Pancreas (tissue), 10 donors: Measurements from ENCODE around the gene MYO7A. TPM values are rescaled to one million over a fixed set of nuclear protein-coding genes. Genes with fewer than 3 reads are reported as not detected.
A peak's percentile ranks its signal among the peaks of the same experiment; 100 is the strongest.

Experiments
- ATAC-seq, 4 donors: fragments of 200-7000 bp; cut with Tn5 transposase; one replicate each; pipeline versions ENCODE4 v1.8.0 to v1.9.1; 2020; ENCODE audit warnings: mild to moderate bottlenecking in 4 of 4, moderate library complexity in 4 of 4
- DNase-seq, 6 donors: peaks; one replicate each; pipeline ENCODE4 v3.0.0-alpha.2; 2020
- FAIRE-seq: peaks from 2 replicates; lab custom pipeline; 2012; peaks lifted over from hg19 to GRCh38; lab: Jason Lieb, UNC
- H3K27ac ChIP-seq, 4 donors: fragments of 200-600 bp; sonication (generic); 1 replicate in 3 of 4; 2 replicates in 1 of 4; pipeline versions ENCODE4 v1.5.0 to v1.8.0; 2020
- H3K27me3 ChIP-seq, 4 donors: fragments of 200-600 bp; one replicate each; pipeline ENCODE4 v1.8.0; 2021
- H3K36me3 ChIP-seq, 3 donors: fragments of 200-600 bp; sonication (generic) in 1 of 3; one replicate each; pipeline versions ENCODE4 v1.5.0 to v1.8.0; 2020 to 2021
- H3K4me1 ChIP-seq, 3 donors: fragments of 200-600 bp; one replicate each; pipeline ENCODE4 v1.8.0; 2021
- H3K4me3 ChIP-seq, 4 donors: fragments of 200-600 bp; sonication (generic) in 2 of 4; one replicate each; pipeline versions ENCODE4 v1.5.0 to v1.8.0; 2020 to 2021
- H3K9me3 ChIP-seq, 4 donors: fragments of 200-600 bp; one replicate each; pipeline ENCODE4 v1.8.0; 2021
- WGBS, 2 donors: extraction: QIAGEN DNeasy Blood & Tissue Kit; methylation state at CpG; one replicate each; pipeline ENCODE4 v1.1.7; 2013; 5-methylcytosine and 5-hydroxymethylcytosine counted together
- intact Hi-C, 3 donors: fragments of 100-400 bp; cut with DNase I; formaldehyde crosslinking; loops; one replicate each; pipeline versions ENCODE4 v1.11.1 to v1.14.2; 2022
- polyA plus RNA-seq, 2 donors: library from polyadenylated mRNA; stranded (reverse); fragments of 200-250 nt; gene quantifications; one replicate each; pipeline ENCODE4 v1.2.3, GENCODE V29; 2013
- total RNA-seq, 6 donors: library from RNA; stranded (reverse); fragmentation: NEBNext Ultra II Directional in 4 of 6; extraction: Animal tissue kit (Norgen Biotek cat#: 25700) in 4 of 6; gene quantifications; one replicate each; pipeline versions ENCODE4 v1.2.1 to v1.2.4, GENCODE V29; 2021 to 2023
- TF ChIP-seq, protein P1 (sequence below), 4 donors: fragments of 200-600 bp; sonication (generic) in 3 of 4; IDR thresholded peaks; one replicate each; pipeline versions ENCODE4 v1.5.0 to v1.8.0; 2021; ENCODE audit warnings: antibody characterized with exemption in 4 of 4
- donor health status: healthy with polysubstance abuse.
- donor health status: DM: no; HTN: no; CAD: no; lungs with moderate emphysema.
- donor health status: DM: no; HTN: no; CAD: no.
- donor health status: control.
- donor health status: control.
- donor health status: Bipolar disorder and iron deficiency.
- donor health status: DM: yes; HTN: yes; CAD: no.
- donor health status: DM: no; HTN: no; CAD: no.
- donor health status: DM: no; HTN: no; CAD: no.
- donor health status: DM: yes; HTN: yes; CAD: no.

MYO7A gene
- total and polyA plus RNA-seq, 8 donors, result 3.8 to 13.3 (median 7.1) TPM

DNA sequence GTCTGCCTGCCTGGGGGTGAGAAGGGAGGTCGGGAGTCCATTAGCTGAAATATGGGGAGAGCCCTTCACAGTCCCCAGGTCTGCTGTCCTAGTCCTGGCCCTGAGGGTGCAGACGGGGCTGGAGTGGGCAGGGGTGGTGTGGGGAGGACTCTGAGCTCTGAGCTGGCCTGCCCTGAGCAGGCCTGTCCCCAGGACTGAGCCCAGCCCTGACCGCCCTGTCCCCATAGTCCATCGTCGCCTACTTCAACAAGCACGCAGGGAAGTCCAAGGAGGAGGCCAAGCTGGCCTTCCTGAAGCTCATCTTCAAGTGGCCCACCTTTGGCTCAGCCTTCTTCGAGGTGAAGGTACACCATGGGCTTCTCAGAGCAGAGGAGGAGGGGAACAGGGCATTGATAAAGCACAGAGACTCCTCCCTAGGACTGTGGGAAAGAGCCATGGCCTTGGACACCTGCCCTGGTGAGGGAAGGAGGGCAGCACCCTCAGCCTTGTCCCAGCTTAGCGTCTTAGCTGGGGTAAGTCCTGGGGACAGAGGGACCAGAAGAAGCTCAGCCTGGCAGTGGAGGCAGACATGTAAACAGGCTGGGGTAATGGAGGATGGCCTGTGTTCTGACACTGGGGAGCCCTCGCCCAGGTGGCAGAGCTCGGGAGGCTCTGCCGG lies 83.7 kb downstream of the MYO7A start:
- DNase-seq (no peak), FAIRE-seq (no peak)
- WGBS, 2 donors, result 74 to 78% methylated on average over 11 of the region's 11 CpGs

GRCh38 chr11:77212314-77213007 lies 84.4 kb downstream of the MYO7A start:
- WGBS, 2 donors, result 93 to 94% methylated on average over 7 to 8 of the region's 8 CpGs
- ATAC-seq (no peak), FAIRE-seq (no peak), DNase-seq (no peak)
- intact Hi-C loops, result no loop called here
- Histone ChIP-seq H3K4me3 (no peak overlapping the region), H3K4me1 (no peaks in the 10 kb centered on the region), H3K36me3 (no peaks in the 10 kb centered on the region), H3K27me3 (no peaks in the 10 kb centered on the region), H3K27ac (no peak overlapping the region), H3K9me3 (no peaks in the 10 kb centered on the region)
- TF ChIP-seq, protein P1, sequence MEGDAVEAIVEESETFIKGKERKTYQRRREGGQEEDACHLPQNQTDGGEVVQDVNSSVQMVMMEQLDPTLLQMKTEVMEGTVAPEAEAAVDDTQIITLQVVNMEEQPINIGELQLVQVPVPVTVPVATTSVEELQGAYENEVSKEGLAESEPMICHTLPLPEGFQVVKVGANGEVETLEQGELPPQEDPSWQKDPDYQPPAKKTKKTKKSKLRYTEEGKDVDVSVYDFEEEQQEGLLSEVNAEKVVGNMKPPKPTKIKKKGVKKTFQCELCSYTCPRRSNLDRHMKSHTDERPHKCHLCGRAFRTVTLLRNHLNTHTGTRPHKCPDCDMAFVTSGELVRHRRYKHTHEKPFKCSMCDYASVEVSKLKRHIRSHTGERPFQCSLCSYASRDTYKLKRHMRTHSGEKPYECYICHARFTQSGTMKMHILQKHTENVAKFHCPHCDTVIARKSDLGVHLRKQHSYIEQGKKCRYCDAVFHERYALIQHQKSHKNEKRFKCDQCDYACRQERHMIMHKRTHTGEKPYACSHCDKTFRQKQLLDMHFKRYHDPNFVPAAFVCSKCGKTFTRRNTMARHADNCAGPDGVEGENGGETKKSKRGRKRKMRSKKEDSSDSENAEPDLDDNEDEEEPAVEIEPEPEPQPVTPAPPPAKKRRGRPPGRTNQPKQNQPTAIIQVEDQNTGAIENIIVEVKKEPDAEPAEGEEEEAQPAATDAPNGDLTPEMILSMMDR (IDR thresholded peaks at IDR 0.05), result no peak

More for the DNA sequence above, 83.7 kb downstream of the MYO7A start:
- no peaks in the 10 kb centered on the region for H3K9me3 ChIP-seq
- H3K36me3 ChIP-seq, result no peaks in the 10 kb centered on the region
- intact Hi-C loops, result no loop called here
- no peak overlapping the region for H3K27ac ChIP-seq
- TF ChIP-seq, protein P1 (IDR thresholded peaks at IDR 0.05), result no peak
- ATAC-seq, result peak in 3 of 4 donors; percentile 42 to 81 (median 73)
- no peak overlapping the region for H3K4me3 ChIP-seq
- no peaks in the 10 kb centered on the region for H3K27me3 ChIP-seq
- no peaks in the 10 kb centered on the region for H3K4me1 ChIP-seq

- Histone ChIP-seq H3K4me3 (no peak overlapping the region), H3K4me1 (no peaks in the 10 kb centered on the region), H3K27me3 (no peaks in the 10 kb centered on the region), H3K27ac (no peak overlapping the region), H3K36me3 (no peaks in the 10 kb centered on the region), H3K9me3 (no peaks in the 10 kb centered on the region)
- DNase-seq (no peak), ATAC-seq (no peak), FAIRE-seq (no peak)
- TF ChIP-seq, protein P1 (IDR thresholded peaks at IDR 0.05), result no peak
- 88 to 92% methylated on average over 13 of the region's 13 CpGs for WGBS, 2 donors
- intact Hi-C loops, result no loop called here
Measured at GRCh38 chr11:77213029-77213579, 85.1 kb downstream of the MYO7A start.

DNA sequence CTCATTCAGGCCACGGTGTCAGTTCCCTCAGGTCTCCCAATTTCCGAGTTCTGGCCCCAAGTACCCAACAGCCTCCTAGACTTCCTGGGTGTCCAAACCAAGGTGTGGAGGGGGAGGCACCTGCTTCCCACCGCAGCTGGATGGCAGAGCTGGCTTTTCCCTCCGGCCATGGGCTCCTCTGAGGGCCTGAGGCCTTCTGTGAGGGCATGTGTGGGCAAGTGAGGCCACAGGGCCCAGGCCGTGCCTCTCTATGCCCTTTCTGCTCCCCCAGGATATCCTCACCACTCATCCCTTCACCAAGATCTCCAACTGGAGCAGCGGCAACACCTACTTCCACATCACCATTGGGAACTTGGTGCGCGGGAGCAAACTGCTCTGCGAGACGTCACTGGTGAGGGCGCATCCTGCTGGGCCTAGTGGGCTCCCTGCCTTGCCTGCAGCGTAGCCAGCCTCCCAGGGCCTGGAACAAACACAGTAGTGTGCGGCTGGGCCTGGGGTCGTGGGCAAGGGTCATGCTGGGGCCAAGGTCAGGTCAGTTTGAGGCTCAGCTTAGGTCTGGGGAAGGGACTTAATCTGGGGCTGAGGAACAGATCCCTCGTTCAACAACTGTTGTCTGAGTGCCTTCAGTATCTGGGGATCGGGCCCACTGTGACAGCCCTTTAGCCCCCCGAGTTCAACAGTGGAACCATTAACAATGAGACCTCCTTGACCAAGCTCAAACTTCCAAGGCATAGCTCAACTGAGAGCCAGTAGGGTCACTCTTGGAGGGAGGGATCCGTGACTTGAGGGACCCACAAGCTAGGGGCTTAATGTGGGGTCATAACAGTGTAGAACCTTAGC lies 85.8 kb downstream of the MYO7A start:
- 88 to 91% methylated on average over 18 of the region's 18 CpGs for WGBS, 2 donors
- TF ChIP-seq, protein P1 (IDR thresholded peaks at IDR 0.05), result no peak
- no peaks in the 10 kb centered on the region for H3K27me3 ChIP-seq
- ATAC-seq, result no peak
- H3K4me1 ChIP-seq, result no peaks in the 10 kb centered on the region
- no peak overlapping the region for H3K4me3 ChIP-seq
- no peak overlapping the region for H3K27ac ChIP-seq
- H3K9me3 ChIP-seq, result no peaks in the 10 kb centered on the region
- no peaks in the 10 kb centered on the region for H3K36me3 ChIP-seq
- intact Hi-C loops, result no loop called here
- FAIRE-seq, result no peak
- DNase-seq, result no peak
